Middle frontal gyrus (tissue), 1 donor: Measurements from ENCODE around the gene PDCD1LG2.
"Not testable (repeated sequence)": the region's sequence is repeated elsewhere in the genome, so short reads cannot be mapped to it uniquely, and the experiment has no call there.

Experiments
- DNase-seq: peaks from one replicate; pipeline ENCODE4 v3.0.0-alpha.2; 2015; ENCODE audit warnings: low spot score; ENCODE audit errors: extremely low spot score

The PDCD1LG2 gene

GRCh38 chr9:5493679-5494511 lies 16.4 kb upstream of the PDCD1LG2 start:
- no peak for DNase-seq

- DNase-seq = not testable (repeated sequence)
These were observed 15.6 kb upstream of the PDCD1LG2 start for GRCh38 chr9:5494765-5495164.

- no peak for DNase-seq
These were observed 11.2 kb upstream of the PDCD1LG2 start for GRCh38 chr9:5499157-5499556.

GRCh38 chr9:5499889-5500398 lies 10.4 kb upstream of the PDCD1LG2 start:
- no peak for DNase-seq

- no peak for DNase-seq
These were observed 9.7 kb upstream of the PDCD1LG2 start for GRCh38 chr9:5500441-5501235.

- DNase-seq = no peak
These were observed 7.8 kb upstream of the PDCD1LG2 start for GRCh38 chr9:5502553-5502952.

- DNase-seq = no peak
These were observed 758 bp upstream of the PDCD1LG2 start for GRCh38 chr9:5509573-5509972.

GRCh38 chr9:5510989-5511388 lies 658 bp downstream of the PDCD1LG2 start:
- no peak for DNase-seq

- no peak for DNase-seq
These were observed 1.1 kb downstream of the PDCD1LG2 start for GRCh38 chr9:5511476-5511875.

- DNase-seq = no peak
These were observed 1.7 kb downstream of the PDCD1LG2 start for GRCh38 chr9:5511935-5512580.

GRCh38 chr9:5512658-5513452 lies 2.5 kb downstream of the PDCD1LG2 start:
- DNase-seq = no peak

GRCh38 chr9:5513966-5514616 lies 3.8 kb downstream of the PDCD1LG2 start:
- DNase-seq = no peak

- DNase-seq = no peak
These were observed 4.4 kb downstream of the PDCD1LG2 start for GRCh38 chr9:5514617-5515260.

GRCh38 chr9:5515261-5515650 lies 4.9 kb downstream of the PDCD1LG2 start:
- no peak for DNase-seq

GRCh38 chr9:5516453-5517220 lies 6.3 kb downstream of the PDCD1LG2 start:
- DNase-seq = no peak

- DNase-seq = no peak
These were observed 8.0 kb downstream of the PDCD1LG2 start for GRCh38 chr9:5518171-5518936.

GRCh38 chr9:5518937-5519319 lies 8.6 kb downstream of the PDCD1LG2 start:
- no peak for DNase-seq

GRCh38 chr9:5524090-5524489 lies 13.8 kb downstream of the PDCD1LG2 start:
- no peak for DNase-seq
